IPS-NIHi11 (cell line): ENCODE measurements around the gene ACBD5.

Source experiments
- DNase-seq: peaks from one replicate; pipeline ENCODE4 v3.0.0; 2012; ENCODE audit warnings: mixed read lengths, low spot score

Gene ACBD5

GRCh38 chr10:27152687-27153086, 87.9 kb downstream of the ACBD5 start:
- DNase-seq: no peak

- no peak for DNase-seq
Measured at GRCh38 chr10:27150261-27150660, 90.3 kb downstream of the ACBD5 start.

- DNase-seq: no peak
Measured at GRCh38 chr10:27147701-27148100, 92.9 kb downstream of the ACBD5 start.

- DNase-seq: no peak
Measured at GRCh38 chr10:27145937-27146336, 94.7 kb downstream of the ACBD5 start.
